ENCODE data around the gene ACP7.

Gene ACP7

DNA sequence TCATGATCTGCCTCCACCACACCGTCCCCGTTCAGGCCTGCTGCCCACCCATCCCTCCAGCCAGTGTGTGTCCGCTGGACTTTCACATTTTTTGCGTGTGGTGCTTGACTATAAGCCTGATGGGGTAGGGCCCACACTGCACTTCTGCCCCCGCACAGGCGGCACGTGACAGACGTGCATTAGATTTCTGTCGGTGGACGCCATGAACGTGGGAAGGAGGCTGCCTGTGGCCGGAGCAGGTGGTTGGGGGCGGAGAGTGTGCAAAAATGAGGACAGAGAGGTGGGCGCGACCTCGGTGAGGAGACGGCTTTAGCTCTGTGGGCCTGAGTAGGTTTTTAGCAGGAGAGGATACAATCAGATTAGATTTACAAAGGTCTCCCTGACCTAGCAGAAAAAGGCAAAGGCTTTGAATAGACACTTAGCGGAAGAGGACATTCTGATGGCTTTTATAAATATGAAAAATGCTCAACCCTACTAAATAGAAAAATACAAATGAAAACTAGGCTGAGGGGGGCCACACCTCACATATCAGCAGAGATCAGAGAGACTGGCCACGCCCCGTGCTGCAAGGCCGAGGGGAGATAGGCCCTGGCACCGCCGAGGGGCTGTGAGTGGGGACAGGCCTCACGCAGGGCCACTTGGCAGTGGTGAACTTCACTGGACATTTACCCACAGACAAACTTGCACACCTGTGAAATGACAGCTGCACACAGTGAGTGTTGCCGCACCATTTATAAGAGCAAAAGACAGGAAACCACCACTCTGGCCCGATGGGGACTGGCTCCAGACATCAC, 66.8 kb downstream of the ACP7 start:
- no peak overlapping the region for H3K4me3 ChIP-seq (ENCODE audit: low read depth, low read length)
- TF ChIP-seq, protein P1, sequence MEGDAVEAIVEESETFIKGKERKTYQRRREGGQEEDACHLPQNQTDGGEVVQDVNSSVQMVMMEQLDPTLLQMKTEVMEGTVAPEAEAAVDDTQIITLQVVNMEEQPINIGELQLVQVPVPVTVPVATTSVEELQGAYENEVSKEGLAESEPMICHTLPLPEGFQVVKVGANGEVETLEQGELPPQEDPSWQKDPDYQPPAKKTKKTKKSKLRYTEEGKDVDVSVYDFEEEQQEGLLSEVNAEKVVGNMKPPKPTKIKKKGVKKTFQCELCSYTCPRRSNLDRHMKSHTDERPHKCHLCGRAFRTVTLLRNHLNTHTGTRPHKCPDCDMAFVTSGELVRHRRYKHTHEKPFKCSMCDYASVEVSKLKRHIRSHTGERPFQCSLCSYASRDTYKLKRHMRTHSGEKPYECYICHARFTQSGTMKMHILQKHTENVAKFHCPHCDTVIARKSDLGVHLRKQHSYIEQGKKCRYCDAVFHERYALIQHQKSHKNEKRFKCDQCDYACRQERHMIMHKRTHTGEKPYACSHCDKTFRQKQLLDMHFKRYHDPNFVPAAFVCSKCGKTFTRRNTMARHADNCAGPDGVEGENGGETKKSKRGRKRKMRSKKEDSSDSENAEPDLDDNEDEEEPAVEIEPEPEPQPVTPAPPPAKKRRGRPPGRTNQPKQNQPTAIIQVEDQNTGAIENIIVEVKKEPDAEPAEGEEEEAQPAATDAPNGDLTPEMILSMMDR (conservative IDR thresholded peaks at IDR 0.05; ENCODE audit: low read depth, low read length) = no peak
- DNase-seq (ENCODE audit: low read depth) = no peak

DNA sequence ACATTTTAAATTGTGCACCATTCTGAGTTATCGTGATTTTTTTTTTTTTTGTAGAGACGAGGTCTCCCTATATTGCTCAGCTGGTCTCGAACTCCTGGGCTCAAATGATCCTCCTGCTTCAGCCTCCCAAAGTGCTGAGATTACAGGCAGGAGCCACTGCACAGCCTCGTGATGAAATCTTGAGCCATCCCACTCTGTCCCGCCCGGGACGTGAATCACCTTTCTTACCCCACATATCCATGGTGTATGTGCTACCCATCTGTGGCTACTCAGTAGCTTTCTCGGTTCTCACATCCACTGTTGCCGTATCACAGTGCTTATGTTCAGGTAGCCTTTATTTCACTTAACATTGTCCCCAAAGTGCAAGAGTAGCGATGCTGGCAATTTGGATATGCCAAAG, 67.9 kb downstream of the ACP7 start:
- TF ChIP-seq, protein P1 (conservative IDR thresholded peaks at IDR 0.05; ENCODE audit: low read depth, low read length) = no peak
- H3K4me3 ChIP-seq (ENCODE audit: low read depth, low read length) = no peak overlapping the region
- DNase-seq (ENCODE audit: low read depth) = no peak

- no peak for DNase-seq (ENCODE audit: low read depth)
- H3K4me3 ChIP-seq (ENCODE audit: low read depth, low read length) = no peak overlapping the region
- TF ChIP-seq, protein P1 (conservative IDR thresholded peaks at IDR 0.05; ENCODE audit: low read depth, low read length) = no peak
These were observed 70.0 kb downstream of the ACP7 start for GRCh38 chr19:39154100-39154628.

DNA sequence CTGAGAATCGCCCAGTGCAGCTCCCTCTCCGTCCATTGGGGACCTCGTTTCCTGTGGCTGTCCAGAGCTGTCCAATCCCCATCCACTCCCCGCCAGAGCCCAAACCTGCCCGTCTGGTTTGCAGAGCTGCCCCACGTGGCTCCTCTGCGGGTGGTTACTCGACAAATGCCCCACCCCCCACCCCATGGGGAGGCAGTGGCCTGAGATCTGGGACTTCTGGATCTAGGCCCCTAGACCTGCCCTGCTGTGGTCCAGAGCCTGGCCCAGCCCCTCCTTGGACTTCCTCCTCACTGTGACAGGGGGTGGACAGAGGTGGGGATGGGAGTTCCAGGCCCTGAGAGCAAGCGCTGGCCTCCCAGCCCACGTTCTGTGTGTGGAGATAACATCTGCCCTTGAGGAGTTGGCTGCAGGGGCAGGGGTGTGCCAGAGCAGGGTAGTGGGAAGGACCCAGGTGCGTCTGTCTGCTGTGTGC, 70.5 kb downstream of the ACP7 start:
- TF ChIP-seq, protein P1 (conservative IDR thresholded peaks at IDR 0.05; ENCODE audit: low read depth, low read length) = no peak
- H3K4me3 ChIP-seq (ENCODE audit: low read depth, low read length) = no peak overlapping the region
- peak; percentile 18 for DNase-seq (ENCODE audit: low read depth)

GRCh38 chr19:39155114-39155700, 71.0 kb downstream of the ACP7 start:
- H3K4me3 ChIP-seq (ENCODE audit: low read depth, low read length) = no peak overlapping the region
- TF ChIP-seq, protein P1 (conservative IDR thresholded peaks at IDR 0.05; ENCODE audit: low read depth, low read length) = no peak
- no peak for DNase-seq (ENCODE audit: low read depth)

GRCh38 chr19:39155741-39156140, 71.6 kb downstream of the ACP7 start:
- DNase-seq (ENCODE audit: low read depth) = no peak

More at GRCh38 chr19:39155741-39156140, 71.6 kb downstream of the ACP7 start:
- H3K4me3 ChIP-seq (ENCODE audit: low read depth, low read length) = no peak overlapping the region
- TF ChIP-seq, protein P1 (conservative IDR thresholded peaks at IDR 0.05; ENCODE audit: low read depth, low read length) = no peak
